DND-41 (cell line): ENCODE measurements around the gene GATA2.
A peak's percentile ranks its signal among the peaks of the same experiment; 100 is the strongest.

Experiments
- ATAC-seq: fragments of 200-7000 bp; cut with Tn5 transposase; 3 replicates; pipeline ENCODE4 v1.9.1; 2021; ENCODE audit warnings: low read depth; ENCODE audit not compliant: insufficient read depth
- DNase-seq: peaks from one replicate; pipeline ENCODE4 v3.0.0-alpha.2; 2020
- H2AFZ ChIP-seq: 2 replicates; pipeline ENCODE4 v1.6.0; 2012; ENCODE audit warnings: low read depth, low read length
- H3K27ac ChIP-seq: 2 replicates; pipeline ENCODE4 v1.5.1; 2012; ENCODE audit warnings: low read length, inconsistent platforms
- H3K27me3 ChIP-seq: fragments of 200-600 bp; sonication (generic); 2 replicates; pipeline ENCODE4 v1.6.0; 2012; ENCODE audit warnings: low read length, mild to moderate bottlenecking, inconsistent platforms; ENCODE audit not compliant: insufficient read depth, poor library complexity
- H3K36me3 ChIP-seq: 2 replicates; pipeline ENCODE4 v1.5.1; 2012; ENCODE audit warnings: low read length, inconsistent platforms; ENCODE audit not compliant: insufficient read depth
- H3K4me1 ChIP-seq: 2 replicates; pipeline ENCODE4 v1.5.1; 2012; ENCODE audit warnings: mild to moderate bottlenecking, low read length; ENCODE audit not compliant: insufficient read depth
- H3K4me2 ChIP-seq: 2 replicates; pipeline ENCODE4 v1.6.0; 2012; ENCODE audit warnings: mild to moderate bottlenecking, moderate library complexity, low read length, inconsistent platforms; ENCODE audit not compliant: insufficient read depth
- H3K4me3 ChIP-seq, 2 experiments: fragments of 200-600 bp in 1 of 2; shearing (Covaris generic) in 1 of 2; 2 replicates each; pipeline ENCODE4 v1.5.1; 2012 to 2016; ENCODE audit warnings: inconsistent platforms in 2 of 2, low read length in 2 of 2, mild to moderate bottlenecking in 2 of 2, low read depth in 1 of 2, moderate library complexity in 1 of 2
- H3K79me2 ChIP-seq: 2 replicates; pipeline ENCODE4 v1.6.0; 2012; ENCODE audit warnings: low read length, inconsistent platforms; ENCODE audit not compliant: insufficient read depth
- H3K9ac ChIP-seq: 2 replicates; pipeline ENCODE4 v1.6.0; 2012; ENCODE audit warnings: low read depth, mild to moderate bottlenecking, inconsistent platforms, low read length, moderate library complexity
- H3K9me3 ChIP-seq: 2 replicates; pipeline ENCODE4 v1.5.1; 2012; ENCODE audit warnings: low read length, moderate library complexity, mild to moderate bottlenecking, inconsistent platforms; ENCODE audit not compliant: insufficient read depth, severe bottlenecking
- H4K20me1 ChIP-seq: 2 replicates; pipeline ENCODE4 v1.6.0; 2012; ENCODE audit warnings: low read length; ENCODE audit not compliant: insufficient read depth
- EZH2 ChIP-seq: IDR thresholded peaks from 3 replicates; pipeline ENCODE4 v1.6.1; 2012; ENCODE audit warnings: borderline replicate concordance, low read depth, mild to moderate bottlenecking, moderate library complexity, low read length, inconsistent platforms; ENCODE audit not compliant: severe bottlenecking
- TF ChIP-seq, protein P1 (sequence below): IDR thresholded peaks from 2 replicates; pipeline ENCODE4 v1.5.1; 2012; ENCODE audit warnings: borderline replicate concordance, low read length, moderate library complexity, mild to moderate bottlenecking; ENCODE audit not compliant: poor library complexity, severe bottlenecking; ENCODE audit errors: extremely low read depth

GATA2 gene

GRCh38 chr3:128449111-128449638 is 43.8 kb downstream of the GATA2 start:
- no peaks in the 10 kb centered on the region for H3K36me3 ChIP-seq
- no peaks in the 10 kb centered on the region for H3K9me3 ChIP-seq
- H3K9ac ChIP-seq = no peak overlapping the region
- DNase-seq = no peak
- no peak overlapping the region for H3K27ac ChIP-seq
- TF ChIP-seq, protein P1, sequence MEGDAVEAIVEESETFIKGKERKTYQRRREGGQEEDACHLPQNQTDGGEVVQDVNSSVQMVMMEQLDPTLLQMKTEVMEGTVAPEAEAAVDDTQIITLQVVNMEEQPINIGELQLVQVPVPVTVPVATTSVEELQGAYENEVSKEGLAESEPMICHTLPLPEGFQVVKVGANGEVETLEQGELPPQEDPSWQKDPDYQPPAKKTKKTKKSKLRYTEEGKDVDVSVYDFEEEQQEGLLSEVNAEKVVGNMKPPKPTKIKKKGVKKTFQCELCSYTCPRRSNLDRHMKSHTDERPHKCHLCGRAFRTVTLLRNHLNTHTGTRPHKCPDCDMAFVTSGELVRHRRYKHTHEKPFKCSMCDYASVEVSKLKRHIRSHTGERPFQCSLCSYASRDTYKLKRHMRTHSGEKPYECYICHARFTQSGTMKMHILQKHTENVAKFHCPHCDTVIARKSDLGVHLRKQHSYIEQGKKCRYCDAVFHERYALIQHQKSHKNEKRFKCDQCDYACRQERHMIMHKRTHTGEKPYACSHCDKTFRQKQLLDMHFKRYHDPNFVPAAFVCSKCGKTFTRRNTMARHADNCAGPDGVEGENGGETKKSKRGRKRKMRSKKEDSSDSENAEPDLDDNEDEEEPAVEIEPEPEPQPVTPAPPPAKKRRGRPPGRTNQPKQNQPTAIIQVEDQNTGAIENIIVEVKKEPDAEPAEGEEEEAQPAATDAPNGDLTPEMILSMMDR = no peak
- TF ChIP-seq EZH2 = no peak
- H3K4me2 ChIP-seq = no peak overlapping the region
- H4K20me1 ChIP-seq = no peaks in the 10 kb centered on the region
- peaks cover 6% of the 10 kb centered on the region; the same call in 1 of the 2 replicates for H3K4me1 ChIP-seq
- no peak for ATAC-seq
- H3K27me3 ChIP-seq = no peaks in the 10 kb centered on the region
- no peaks in the 10 kb centered on the region for H3K79me2 ChIP-seq
- no peak overlapping the region for H3K4me3 ChIP-seq
- H2AFZ ChIP-seq = no peak overlapping the region

GRCh38 chr3:128448491-128448890 is 44.5 kb downstream of the GATA2 start:
- TF ChIP-seq, protein P1 = no peak
- no peak for TF ChIP-seq EZH2
- Histone ChIP-seq H3K4me1 (peaks cover 6% of the 10 kb centered on the region; the same call in 1 of the 2 replicates), H3K4me3 (no peak overlapping the region), H3K36me3 (no peaks in the 10 kb centered on the region), H3K9me3 (no peaks in the 10 kb centered on the region), H3K9ac (no peak overlapping the region), H3K27ac (no peak overlapping the region), H3K79me2 (no peaks in the 10 kb centered on the region), H3K27me3 (no peaks in the 10 kb centered on the region), H2AFZ (peak overlapping the region; percentile 19; the same call in 1 of the 2 replicates), H4K20me1 (no peaks in the 10 kb centered on the region), H3K4me2 (no peak overlapping the region)
- DNase-seq (peak; percentile 11), ATAC-seq (peak; percentile 79)

DNA sequence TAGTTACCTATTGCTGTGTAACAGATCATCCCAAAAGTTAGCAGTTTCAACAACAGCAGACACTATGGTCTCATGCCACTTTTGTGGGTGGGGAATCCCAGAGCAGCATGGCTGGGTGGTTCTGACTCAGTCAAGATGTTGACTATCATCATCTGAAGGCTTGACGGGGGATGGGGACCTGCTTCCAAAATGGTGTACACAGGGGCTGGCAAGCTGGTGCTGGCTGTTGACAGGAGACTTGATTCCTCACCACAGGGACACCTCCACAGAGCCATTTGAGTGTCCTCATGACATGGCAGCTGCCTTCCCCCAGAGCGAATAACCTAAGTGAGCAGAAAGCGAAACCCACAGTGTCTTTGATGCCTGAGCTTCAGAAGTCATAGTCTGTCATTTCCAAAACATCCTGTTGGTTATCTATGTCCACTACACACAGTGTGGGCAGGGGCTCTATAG is 45.4 kb downstream of the GATA2 start:
- Histone ChIP-seq H3K9ac (no peak overlapping the region), H3K9me3 (no peaks in the 10 kb centered on the region), H2AFZ (no peak overlapping the region), H3K4me2 (no peak overlapping the region), H3K4me1 (peaks cover 6% of the 10 kb centered on the region; the same call in 1 of the 2 replicates), H3K27ac (no peak overlapping the region), H3K79me2 (no peaks in the 10 kb centered on the region), H3K27me3 (no peaks in the 10 kb centered on the region), H4K20me1 (no peaks in the 10 kb centered on the region), H3K36me3 (no peaks in the 10 kb centered on the region), H3K4me3 (no peak overlapping the region)
- peak; percentile 16 for DNase-seq
- TF ChIP-seq, protein P1 = no peak
- no peak for TF ChIP-seq EZH2
- peak; percentile 48; the same call in 2 of the 3 replicates for ATAC-seq
